OCI-LY7 (cell line): ENCODE data around the gene IPO9. TPM values are rescaled to one million over a fixed set of nuclear protein-coding genes. Genes with fewer than 3 reads are reported as not detected.

ENCODE experiments used
- BruUV-seq: library from RNA; stranded (reverse); fragments of 400-500 nt; replicated peaks from 2 replicates; lab custom pipeline; 2021; lab: Mats Ljungman, UMichigan
- CTCF ChIA-PET: fragments of 300-600 bp; sonication (Branson Sonifier 250); formaldehyde crosslinking; loops from one replicate; lab custom pipeline; 2022; ENCODE audit warnings: antibody characterized with exemption; ENCODE audit not compliant: unreplicated experiment; lab: Charles Lee
- POLR2A ChIA-PET: fragments of 300-600 bp; sonication (Branson Sonifier 250); formaldehyde crosslinking; loops from one replicate; lab custom pipeline; 2022; ENCODE audit warnings: antibody characterized with exemption; lab: Charles Lee
- DNase-seq: peaks from one replicate; pipeline ENCODE4 v3.0.0-alpha.2; 2015; ENCODE audit warnings: low spot score
- H2AFZ ChIP-seq: fragments of 200-600 bp; sonication (generic), shearing (Covaris generic); 2 replicates; pipeline ENCODE4 v1.6.1; 2014; ENCODE audit warnings: mild to moderate bottlenecking, antibody characterized with exemption, low read length, moderate library complexity
- H3K27ac ChIP-seq: fragments of 200-600 bp; sonication (generic); 2 replicates; pipeline ENCODE4 v1.5.1; 2014; ENCODE audit warnings: mixed run types, low read depth, mild to moderate bottlenecking, moderate library complexity, low read length, inconsistent platforms; ENCODE audit not compliant: poor library complexity, severe bottlenecking
- H3K36me3 ChIP-seq: fragments of 200-600 bp; sonication (generic); 2 replicates; pipeline ENCODE4 v1.6.1; 2014; ENCODE audit warnings: mild to moderate bottlenecking, antibody characterized with exemption, low read length, moderate library complexity, mixed read lengths; ENCODE audit not compliant: insufficient read depth
- H3K4me1 ChIP-seq: fragments of 200-600 bp; sonication (generic); 2 replicates; pipeline ENCODE4 v1.5.1; 2014; ENCODE audit warnings: mild to moderate bottlenecking, low read length; ENCODE audit not compliant: insufficient read depth, poor library complexity, severe bottlenecking
- H3K4me2 ChIP-seq: fragments of 200-600 bp; sonication (generic); 2 replicates; pipeline ENCODE4 v1.6.1; 2014; ENCODE audit warnings: mild to moderate bottlenecking, low read length
- H3K4me3 ChIP-seq: fragments of 200-600 bp; sonication (generic); 2 replicates; pipeline ENCODE4 v1.5.1; 2014; ENCODE audit warnings: mild to moderate bottlenecking, low read depth, low read length; ENCODE audit not compliant: poor library complexity, severe bottlenecking
- H3K79me2 ChIP-seq: fragments of 200-600 bp; sonication (generic); 2 replicates; pipeline ENCODE4 v1.6.1; 2016; ENCODE audit warnings: low read depth, mild to moderate bottlenecking, low read length, moderate library complexity, mixed read lengths; ENCODE audit not compliant: insufficient read depth
- H3K9me2 ChIP-seq: fragments of 200-600 bp; sonication (generic); 2 replicates; pipeline ENCODE4 v1.6.1; 2016; ENCODE audit warnings: mild to moderate bottlenecking, low read length, mixed read lengths; ENCODE audit not compliant: insufficient read depth
- H3K9me3 ChIP-seq: fragments of 200-600 bp; sonication (generic); 2 replicates; pipeline ENCODE4 v1.6.1; 2014; ENCODE audit warnings: mild to moderate bottlenecking, mixed run types, low read length, mixed read lengths
- H4K20me1 ChIP-seq: fragments of 200-600 bp; sonication (generic); 2 replicates; pipeline ENCODE4 v1.6.1; 2014; ENCODE audit warnings: mild to moderate bottlenecking, antibody characterized with exemption, low read length, moderate library complexity, mixed read lengths; ENCODE audit not compliant: insufficient read depth
- EZH2phosphoT487 ChIP-seq: fragments of 200-600 bp; sonication (generic); IDR thresholded peaks from 2 replicates; pipeline ENCODE4 v1.6.1; 2018; ENCODE audit warnings: low read depth, borderline replicate concordance, mild to moderate bottlenecking, mixed run types, antibody characterized with exemption, low read length, moderate library complexity, mixed read lengths
- intact Hi-C: fragments of 100-400 bp; cut with micrococcal nuclease; formaldehyde crosslinking; loops from one replicate; pipeline ENCODE4 v1.10.0; 2022; ENCODE audit not compliant: unreplicated experiment
- total RNA-seq, 2 experiments: library from RNA; depleted of rRNA in 1 of 2; stranded (reverse); fragments of >200 nt in 1 of 2; shearing (Covaris generic) in 1 of 2; gene quantifications; 2 replicates each; pipeline ENCODE4 v1.2.3, GENCODE V29; 2014 to 2022
- TF ChIP-seq, protein P1 (sequence below): fragments of 200-600 bp; sonication (generic); conservative IDR thresholded peaks from 2 replicates; pipeline ENCODE4 v1.5.1; 2014; ENCODE audit warnings: mild to moderate bottlenecking, antibody characterized with exemption, low read length, moderate library complexity, mixed read lengths

Gene IPO9
- total RNA-seq, 2 experiments from 2014 or later = 47.2 to 67.9 TPM

DNA sequence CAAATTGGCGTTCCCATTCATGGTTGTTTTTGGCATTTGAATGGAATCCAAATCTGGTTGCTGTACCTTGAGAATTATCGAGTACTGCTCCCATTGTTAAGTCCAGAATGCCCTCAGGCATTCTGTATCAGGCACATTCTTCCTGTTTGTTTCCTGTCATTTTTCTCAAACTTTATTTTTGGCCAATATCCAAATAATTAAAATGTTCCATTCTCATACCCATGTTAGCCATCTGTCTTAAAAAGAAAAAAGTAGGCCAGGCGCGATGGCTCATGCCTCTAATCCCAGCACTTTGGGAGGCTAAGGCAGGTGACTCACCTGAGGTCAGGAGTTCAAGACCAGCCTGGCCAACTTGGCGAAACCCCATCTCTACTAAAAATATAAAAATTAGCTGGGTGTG, 30.5 kb downstream of the IPO9 start:
- H3K36me3 ChIP-seq = peaks cover 97% of the 10 kb centered on the region
- POLR2A ChIA-PET = interaction anchor here (0.8 to 1.7 kb wide), 2 partner anchors 10 to 14 kb away, joined by 3 to 4 read pairs; no protein-coding TSS in a partner anchor
- H4K20me1 ChIP-seq = no peaks in the 10 kb centered on the region
- intact Hi-C loops = no loop called here
- DNase-seq = no peak
- no TSS peak for BruUV-seq
- no peak overlapping the region for H3K4me3 ChIP-seq
- no peaks in the 10 kb centered on the region for H3K4me1 ChIP-seq
- no peaks in the 10 kb centered on the region for H3K9me3 ChIP-seq
- H3K4me2 ChIP-seq = no peak overlapping the region
- H3K27ac ChIP-seq = no peak overlapping the region
- H2AFZ ChIP-seq = no peak overlapping the region
- H3K9me2 ChIP-seq = no peaks in the 10 kb centered on the region
- no peaks in the 10 kb centered on the region for H3K79me2 ChIP-seq
- TF ChIP-seq EZH2phosphoT487 = no peak
- TF ChIP-seq, protein P1, sequence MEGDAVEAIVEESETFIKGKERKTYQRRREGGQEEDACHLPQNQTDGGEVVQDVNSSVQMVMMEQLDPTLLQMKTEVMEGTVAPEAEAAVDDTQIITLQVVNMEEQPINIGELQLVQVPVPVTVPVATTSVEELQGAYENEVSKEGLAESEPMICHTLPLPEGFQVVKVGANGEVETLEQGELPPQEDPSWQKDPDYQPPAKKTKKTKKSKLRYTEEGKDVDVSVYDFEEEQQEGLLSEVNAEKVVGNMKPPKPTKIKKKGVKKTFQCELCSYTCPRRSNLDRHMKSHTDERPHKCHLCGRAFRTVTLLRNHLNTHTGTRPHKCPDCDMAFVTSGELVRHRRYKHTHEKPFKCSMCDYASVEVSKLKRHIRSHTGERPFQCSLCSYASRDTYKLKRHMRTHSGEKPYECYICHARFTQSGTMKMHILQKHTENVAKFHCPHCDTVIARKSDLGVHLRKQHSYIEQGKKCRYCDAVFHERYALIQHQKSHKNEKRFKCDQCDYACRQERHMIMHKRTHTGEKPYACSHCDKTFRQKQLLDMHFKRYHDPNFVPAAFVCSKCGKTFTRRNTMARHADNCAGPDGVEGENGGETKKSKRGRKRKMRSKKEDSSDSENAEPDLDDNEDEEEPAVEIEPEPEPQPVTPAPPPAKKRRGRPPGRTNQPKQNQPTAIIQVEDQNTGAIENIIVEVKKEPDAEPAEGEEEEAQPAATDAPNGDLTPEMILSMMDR = no peak
- CTCF ChIA-PET = no interaction called here

DNA sequence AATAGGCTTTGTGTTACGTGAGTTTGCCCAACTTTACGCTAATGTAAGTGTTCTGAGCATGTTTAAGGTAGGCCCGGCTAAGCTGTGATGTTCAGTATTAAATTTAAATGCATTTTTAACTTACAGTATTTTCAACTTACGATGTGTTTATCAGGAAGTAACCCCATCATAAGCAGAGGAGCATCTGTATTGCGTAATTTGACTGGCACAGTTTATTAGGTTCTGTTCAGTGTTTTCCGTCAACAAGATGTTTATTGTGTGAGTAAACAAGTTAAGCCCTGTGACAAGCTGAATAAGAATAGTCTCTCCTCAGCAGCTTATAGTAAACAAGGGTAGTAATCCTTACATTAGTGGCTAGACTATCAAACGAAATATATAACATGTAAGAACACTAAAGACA, 32.5 kb downstream of the IPO9 start:
- Histone ChIP-seq H3K4me3 (no peak overlapping the region), H3K36me3 (peaks cover 95% of the 10 kb centered on the region), H2AFZ (no peak overlapping the region), H3K9me2 (no peaks in the 10 kb centered on the region), H3K4me2 (no peak overlapping the region), H4K20me1 (no peaks in the 10 kb centered on the region), H3K9me3 (no peaks in the 10 kb centered on the region), H3K27ac (no peak overlapping the region), H3K4me1 (no peaks in the 10 kb centered on the region), H3K79me2 (no peaks in the 10 kb centered on the region)
- intact Hi-C loops = no loop called here
- no peak for DNase-seq
- TF ChIP-seq, protein P1 = no peak
- TF ChIP-seq EZH2phosphoT487 = no peak
- POLR2A ChIA-PET = interaction anchor here (1.7 kb wide), 1 partner anchor 16 kb away, joined by 4 read pairs; no protein-coding TSS in a partner anchor
- CTCF ChIA-PET = no interaction called here
- BruUV-seq = no TSS peak

DNA sequence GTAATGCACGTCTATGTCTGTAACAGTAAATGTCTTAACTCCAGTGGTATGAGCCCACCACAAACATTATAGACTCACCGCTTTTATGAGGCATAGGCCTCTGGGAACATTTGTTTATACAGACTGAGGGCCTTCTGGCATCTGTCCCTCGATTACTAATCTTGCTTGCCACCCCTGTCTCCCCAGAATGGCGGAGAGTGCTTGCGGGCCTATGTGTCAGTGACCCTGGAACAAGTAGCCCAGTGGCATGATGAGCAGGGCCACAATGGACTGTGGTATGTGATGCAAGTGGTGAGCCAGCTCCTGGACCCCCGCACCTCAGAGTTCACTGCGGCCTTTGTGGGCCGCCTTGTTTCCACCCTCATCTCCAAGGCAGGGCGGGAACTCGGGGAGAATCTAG, 41.4 kb downstream of the IPO9 start:
- no TSS peak for BruUV-seq
- peaks cover 97% of the 10 kb centered on the region for H3K36me3 ChIP-seq
- H3K27ac ChIP-seq = no peak overlapping the region
- TF ChIP-seq EZH2phosphoT487 = no peak
- ChIA-PET POLR2A (no interaction called here), CTCF (no interaction called here)
- no peaks in the 10 kb centered on the region for H3K9me3 ChIP-seq
- no peaks in the 10 kb centered on the region for H3K79me2 ChIP-seq
- no peaks in the 10 kb centered on the region for H3K4me1 ChIP-seq
- DNase-seq = no peak
- no peaks in the 10 kb centered on the region for H3K9me2 ChIP-seq
- no peak overlapping the region for H2AFZ ChIP-seq
- intact Hi-C loops = no loop called here
- no peak overlapping the region for H3K4me2 ChIP-seq
- H4K20me1 ChIP-seq = no peaks in the 10 kb centered on the region
- H3K4me3 ChIP-seq = no peak overlapping the region
